Measurements from ENCODE around the gene BABAM1. TPM values are rescaled to one million over a fixed set of nuclear protein-coding genes. Genes with fewer than 3 reads are reported as not detected.

The BABAM1 gene
- total and polyA plus RNA-seq, 2 of the 4 experiments (the other 2 are of a cell fraction), result 95.1 to 101 TPM

DNA sequence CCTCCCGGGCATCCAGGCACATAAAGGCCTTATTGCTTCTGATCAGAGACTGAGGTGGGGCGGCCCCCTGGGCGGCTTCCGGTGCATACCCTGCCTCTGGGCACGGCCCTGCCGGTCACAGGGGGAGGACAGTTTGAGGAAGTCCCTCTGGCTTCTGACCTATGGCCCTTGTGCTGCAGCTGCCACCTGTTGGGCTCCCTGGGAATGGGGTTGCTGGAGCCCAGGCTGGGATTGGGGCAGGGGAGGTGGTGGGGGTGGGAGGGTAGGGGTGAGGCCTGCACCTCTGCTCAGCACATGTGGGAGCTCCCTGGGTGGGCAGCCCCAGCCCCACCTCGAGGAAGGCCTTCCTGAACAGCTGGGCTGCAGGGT, 56.7 kb downstream of the BABAM1 start:
- intact Hi-C loops (cut with micrococcal nuclease), result no loop called here
- ChIA-PET CTCF (no interaction called here), POLR2A (ENCODE audit: unreplicated experiment) (interaction anchor here (1.0 kb wide), 1 partner anchor 10 kb away, joined by 3 read pairs; the partner anchor contains the start of gene ANO8)

More for the DNA sequence above, 56.7 kb downstream of the BABAM1 start:
- no TSS peak for BruUV-seq (replicated peaks)
- dilution Hi-C loops (cut with HindIII; ENCODE audit: low sequenced_read_pairs, unreplicated experiment), result no loop called here
- no peaks in the 10 kb centered on the region for H3K9me1 ChIP-seq (ENCODE audit: insufficient read depth, low read length)
- H2BK20ac ChIP-seq (ENCODE audit: low read depth, low read length), result no peak overlapping the region
- H3K79me1 ChIP-seq (ENCODE audit: low read depth in 1 of 2, low read length in 2 of 2), result peaks cover 0 to 5% of the 10 kb centered on the region in 2 experiments; a peak in 1 of 4 replicates
- 50% methylated on average over 1 of the region's 7 CpGs; no CpG with 5 or more reads in 1 of the 2 experiments for WGBS, 2 experiments (ENCODE audit: extremely low coverage in 2 of 2, insufficient read length in 1 of 2)
- H3K4ac ChIP-seq (ENCODE audit: low read depth, low read length), result no peak overlapping the region
- no peak overlapping the region for H3K18ac ChIP-seq (ENCODE audit: low read depth, low read length)
- H2AK5ac ChIP-seq (ENCODE audit: low read depth, low read length), result no peak overlapping the region
- H4K20me1 ChIP-seq (ENCODE audit: insufficient read depth, low read length), result peaks cover 8% of the 10 kb centered on the region; the same call in 1 of the 2 replicates
- H4K8ac ChIP-seq (ENCODE audit: low read depth in 2 of 2, low read length in 2 of 2), result no peak overlapping the region
- no peak overlapping the region for H3K27ac ChIP-seq (ENCODE audit: insufficient read depth, low read length)
- H3K4me1 ChIP-seq (ENCODE audit: control insufficient read depth, insufficient read depth, low read length), result no peaks in the 10 kb centered on the region
- H4K5ac ChIP-seq (ENCODE audit: low read depth, low read length), result no peak overlapping the region
- H3K9ac ChIP-seq (ENCODE audit: low read depth, low read length), result no peak overlapping the region
- DNase-seq (no peak), ATAC-seq (ENCODE audit: low read depth) (no peak)
- H3K23ac ChIP-seq (ENCODE audit: low read depth, low read length), result no peak overlapping the region
- no peaks in the 10 kb centered on the region for H3K9me3 ChIP-seq (ENCODE audit: control insufficient read depth, insufficient read depth, low read length)
- in situ Hi-C loops (cut with MboI; ENCODE audit: low sequenced_read_pairs), result no loop called here
- no peak overlapping the region for H4K91ac ChIP-seq (ENCODE audit: insufficient read depth, low read depth, low read length)
- no peak overlapping the region for H2AK9ac ChIP-seq (replicated peaks; ENCODE audit: low read depth, low read length, poor library complexity)
- H3K27me3 ChIP-seq (ENCODE audit: control insufficient read depth, insufficient read depth, low read length), result no peaks in the 10 kb centered on the region
- no peak overlapping the region for H3K14ac ChIP-seq (replicated peaks; ENCODE audit: low read depth, low read length)
- no peak overlapping the region for H2BK120ac ChIP-seq (ENCODE audit: low read depth, low read length)
- no peak overlapping the region for H2BK5ac ChIP-seq (ENCODE audit: low read depth, low read length, poor library complexity, severe bottlenecking)
- no peak overlapping the region for H3K4me3 ChIP-seq (ENCODE audit: insufficient read depth, low read depth, low read length)
- no peak overlapping the region for H3K56ac ChIP-seq (ENCODE audit: extremely low read depth, insufficient read depth, low read length)
- TF ChIP-seq, protein P1, sequence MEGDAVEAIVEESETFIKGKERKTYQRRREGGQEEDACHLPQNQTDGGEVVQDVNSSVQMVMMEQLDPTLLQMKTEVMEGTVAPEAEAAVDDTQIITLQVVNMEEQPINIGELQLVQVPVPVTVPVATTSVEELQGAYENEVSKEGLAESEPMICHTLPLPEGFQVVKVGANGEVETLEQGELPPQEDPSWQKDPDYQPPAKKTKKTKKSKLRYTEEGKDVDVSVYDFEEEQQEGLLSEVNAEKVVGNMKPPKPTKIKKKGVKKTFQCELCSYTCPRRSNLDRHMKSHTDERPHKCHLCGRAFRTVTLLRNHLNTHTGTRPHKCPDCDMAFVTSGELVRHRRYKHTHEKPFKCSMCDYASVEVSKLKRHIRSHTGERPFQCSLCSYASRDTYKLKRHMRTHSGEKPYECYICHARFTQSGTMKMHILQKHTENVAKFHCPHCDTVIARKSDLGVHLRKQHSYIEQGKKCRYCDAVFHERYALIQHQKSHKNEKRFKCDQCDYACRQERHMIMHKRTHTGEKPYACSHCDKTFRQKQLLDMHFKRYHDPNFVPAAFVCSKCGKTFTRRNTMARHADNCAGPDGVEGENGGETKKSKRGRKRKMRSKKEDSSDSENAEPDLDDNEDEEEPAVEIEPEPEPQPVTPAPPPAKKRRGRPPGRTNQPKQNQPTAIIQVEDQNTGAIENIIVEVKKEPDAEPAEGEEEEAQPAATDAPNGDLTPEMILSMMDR (conservative IDR thresholded peaks at IDR 0.05; ENCODE audit: low read depth, low read length), result no peak
- TF ChIP-seq NFE2L2 (IDR thresholded peaks at IDR 0.05; ENCODE audit: low read depth, low read length) (no peak), SMC3 (IDR thresholded peaks at IDR 0.05; ENCODE audit: low read depth, low read length) (no peak), MAZ (IDR thresholded peaks at IDR 0.05; ENCODE audit: borderline replicate concordance, low read depth, low read length) (no peak)
- no peak overlapping the region for H2AFZ ChIP-seq (replicated peaks; ENCODE audit: low read length, poor library complexity)
- no peak overlapping the region for H2BK15ac ChIP-seq (ENCODE audit: low read depth, low read length)
- no peak overlapping the region for H3K4me2 ChIP-seq (ENCODE audit: low read depth, low read length)
- H3K36me3 ChIP-seq (ENCODE audit: control insufficient read depth, insufficient read depth, low read length), result peaks cover 40% of the 10 kb centered on the region
